ENCODE results near the gene GABRB3.

The GABRB3 gene

GRCh38 chr15:26772154-26773066 is at the start of gene GABRB3:
Gene GABRB3, minus strand, starts transcription at chr15:26773066.
- Mint-ChIP-seq H3K36me3 (no peaks in the 10 kb centered on the region), H3K27ac (no peak within 1 kb of the TSS), H3K27me3 (peaks cover 20% of the 10 kb centered on the region), H3K9me3 (peaks cover 3% of the 10 kb centered on the region), H3K4me3 (no peak within 1 kb of the TSS), H3K4me1 (no peaks in the 10 kb centered on the region)
- ATAC-seq, result peak; percentile 53

- no peaks in the 10 kb centered on the region for H3K36me3 Mint-ChIP-seq
- ATAC-seq, result no peak
- H3K4me1 Mint-ChIP-seq, result no peaks in the 10 kb centered on the region
- no peaks in the 10 kb centered on the region for H3K27me3 Mint-ChIP-seq
- no peak overlapping the region for H3K27ac Mint-ChIP-seq
- H3K4me3 Mint-ChIP-seq, result no peak overlapping the region
- H3K9me3 Mint-ChIP-seq, result peaks cover 9% of the 10 kb centered on the region
Measured at GRCh38 chr15:26807517-26808427, 34.9 kb upstream of the GABRB3 start.

GRCh38 chr15:26806574-26806973 is 33.7 kb upstream of the GABRB3 start:
- H3K27me3 Mint-ChIP-seq, result no peaks in the 10 kb centered on the region
- H3K4me1 Mint-ChIP-seq, result no peaks in the 10 kb centered on the region
- no peaks in the 10 kb centered on the region for H3K36me3 Mint-ChIP-seq
- H3K9me3 Mint-ChIP-seq, result peaks cover 3% of the 10 kb centered on the region
- no peak for ATAC-seq
- H3K4me3 Mint-ChIP-seq, result no peak overlapping the region
- H3K27ac Mint-ChIP-seq, result no peak overlapping the region

GRCh38 chr15:26806151-26806550 is 33.3 kb upstream of the GABRB3 start:
- no peak for ATAC-seq
- Mint-ChIP-seq H3K27me3 (no peaks in the 10 kb centered on the region), H3K4me3 (no peak overlapping the region), H3K4me1 (no peaks in the 10 kb centered on the region), H3K9me3 (peaks cover 3% of the 10 kb centered on the region), H3K36me3 (no peaks in the 10 kb centered on the region), H3K27ac (no peak overlapping the region)

- Mint-ChIP-seq H3K36me3 (no peaks in the 10 kb centered on the region), H3K27ac (no peak overlapping the region), H3K27me3 (no peaks in the 10 kb centered on the region), H3K4me3 (no peak overlapping the region), H3K4me1 (no peaks in the 10 kb centered on the region), H3K9me3 (peaks cover 3% of the 10 kb centered on the region)
- no peak for ATAC-seq
Measured at GRCh38 chr15:26805470-26805869, 32.6 kb upstream of the GABRB3 start.

GRCh38 chr15:26804063-26804804 is 31.4 kb upstream of the GABRB3 start:
- no peaks in the 10 kb centered on the region for H3K27me3 Mint-ChIP-seq
- H3K36me3 Mint-ChIP-seq, result no peaks in the 10 kb centered on the region
- no peak for ATAC-seq
- H3K4me1 Mint-ChIP-seq, result no peaks in the 10 kb centered on the region
- peaks cover 3% of the 10 kb centered on the region for H3K9me3 Mint-ChIP-seq
- H3K4me3 Mint-ChIP-seq, result no peak overlapping the region
- no peak overlapping the region for H3K27ac Mint-ChIP-seq

GRCh38 chr15:26790118-26790517 is 17.3 kb upstream of the GABRB3 start:
- Mint-ChIP-seq H3K9me3 (no peaks in the 10 kb centered on the region), H3K36me3 (no peaks in the 10 kb centered on the region), H3K27me3 (no peaks in the 10 kb centered on the region), H3K4me3 (no peak overlapping the region), H3K4me1 (no peaks in the 10 kb centered on the region), H3K27ac (no peak overlapping the region)
- no peak for ATAC-seq

- H3K9me3 Mint-ChIP-seq, result peaks cover 3% of the 10 kb centered on the region
- ATAC-seq, result no peak
- no peak overlapping the region for H3K4me3 Mint-ChIP-seq
- H3K27me3 Mint-ChIP-seq, result no peaks in the 10 kb centered on the region
- no peaks in the 10 kb centered on the region for H3K36me3 Mint-ChIP-seq
- H3K4me1 Mint-ChIP-seq, result no peaks in the 10 kb centered on the region
- no peak overlapping the region for H3K27ac Mint-ChIP-seq
Measured at GRCh38 chr15:26781816-26782215, 8.9 kb upstream of the GABRB3 start.

GRCh38 chr15:26773917-26774316 is 1.1 kb upstream of the GABRB3 start:
- no peak for ATAC-seq
- no peaks in the 10 kb centered on the region for H3K36me3 Mint-ChIP-seq
- no peaks in the 10 kb centered on the region for H3K4me1 Mint-ChIP-seq
- peaks cover 20% of the 10 kb centered on the region for H3K27me3 Mint-ChIP-seq
- H3K27ac Mint-ChIP-seq, result no peak overlapping the region
- peaks cover 3% of the 10 kb centered on the region for H3K9me3 Mint-ChIP-seq
- no peak overlapping the region for H3K4me3 Mint-ChIP-seq

GRCh38 chr15:26773067-26773877 is 406 bp upstream of the GABRB3 start:
- no peaks in the 10 kb centered on the region for H3K36me3 Mint-ChIP-seq
- peaks cover 3% of the 10 kb centered on the region for H3K9me3 Mint-ChIP-seq
- no peaks in the 10 kb centered on the region for H3K4me1 Mint-ChIP-seq
- H3K27me3 Mint-ChIP-seq, result peaks cover 20% of the 10 kb centered on the region
- peak; percentile 47 for ATAC-seq
- no peak overlapping the region for H3K27ac Mint-ChIP-seq
- H3K4me3 Mint-ChIP-seq, result no peak overlapping the region

GRCh38 chr15:26771578-26772153 is 1.2 kb downstream of the GABRB3 start:
- Mint-ChIP-seq H3K27me3 (peaks cover 20% of the 10 kb centered on the region), H3K9me3 (peaks cover 3% of the 10 kb centered on the region), H3K36me3 (no peaks in the 10 kb centered on the region), H3K27ac (no peak overlapping the region), H3K4me1 (no peaks in the 10 kb centered on the region), H3K4me3 (no peak overlapping the region)
- no peak for ATAC-seq

GRCh38 chr15:26771168-26771567 is 1.7 kb downstream of the GABRB3 start:
- Mint-ChIP-seq H3K4me1 (no peaks in the 10 kb centered on the region), H3K27ac (no peak overlapping the region), H3K4me3 (no peak overlapping the region), H3K36me3 (no peaks in the 10 kb centered on the region), H3K27me3 (peaks cover 20% of the 10 kb centered on the region), H3K9me3 (peaks cover 3% of the 10 kb centered on the region)
- no peak for ATAC-seq

- Mint-ChIP-seq H3K36me3 (no peaks in the 10 kb centered on the region), H3K27ac (no peak overlapping the region), H3K4me3 (no peak overlapping the region), H3K4me1 (no peaks in the 10 kb centered on the region), H3K27me3 (no peaks in the 10 kb centered on the region), H3K9me3 (peaks cover 3% of the 10 kb centered on the region)
- no peak for ATAC-seq
Measured at GRCh38 chr15:26767169-26767670, 5.6 kb downstream of the GABRB3 start.

GRCh38 chr15:26766262-26766661 is 6.6 kb downstream of the GABRB3 start:
- no peaks in the 10 kb centered on the region for H3K36me3 Mint-ChIP-seq
- H3K4me1 Mint-ChIP-seq, result no peaks in the 10 kb centered on the region
- no peak overlapping the region for H3K4me3 Mint-ChIP-seq
- no peak overlapping the region for H3K27ac Mint-ChIP-seq
- no peak for ATAC-seq
- H3K27me3 Mint-ChIP-seq, result no peaks in the 10 kb centered on the region
- peaks cover 3% of the 10 kb centered on the region for H3K9me3 Mint-ChIP-seq

All from stimulated activated memory B cell treated with anti-CD40 and anti-IgM and Interleukin-4, amounts not matched to agents 10 μg/mL and 1 μg/mL and 100 μg/mL, for 72 hours (primary cell).